Activated T-helper 1 cell treated with anti-CD3 and anti-CD28 coated beads, Interleukin-12 subunit alpha, Interleukin-12 subunit beta, Interleukin-2, Interleukin-4 antibody, amounts not matched to agents 30 ng/mL and 10 ng/mL and 1 ng/mL, durations not matched to agents 14 hours and 24 hours and 36 hours (primary cell): Measurements from ENCODE around the gene CCL17. TPM values are rescaled to one million over a fixed set of nuclear protein-coding genes. Genes with fewer than 3 reads are reported as not detected.

Experiments
- DNase-seq: peaks from one replicate; pipeline ENCODE4 v3.0.0; 2021; ENCODE audit warnings: low spot score
- H3K27ac Mint-ChIP-seq: one replicate; pipeline ENCODE4 v1.8.0; 2021; ENCODE audit warnings: mild to moderate bottlenecking, mixed read lengths
- H3K27me3 Mint-ChIP-seq: one replicate; pipeline ENCODE4 v1.8.0; 2022; ENCODE audit warnings: mild to moderate bottlenecking, moderate library complexity, mixed read lengths; ENCODE audit not compliant: insufficient read depth
- H3K36me3 Mint-ChIP-seq: one replicate; pipeline ENCODE4 v1.8.0; 2021; ENCODE audit warnings: low read depth, mixed read lengths
- H3K4me1 Mint-ChIP-seq: one replicate; pipeline ENCODE4 v1.8.0; 2021; ENCODE audit warnings: low read depth, mixed read lengths
- H3K4me3 Mint-ChIP-seq: one replicate; pipeline ENCODE4 v1.8.0; 2021; ENCODE audit warnings: mild to moderate bottlenecking, moderate library complexity, mixed read lengths
- H3K9me3 Mint-ChIP-seq: one replicate; pipeline ENCODE4 v1.8.0; 2021; ENCODE audit warnings: mixed read lengths
- intact Hi-C: fragments of 100-400 bp; cut with micrococcal nuclease; formaldehyde crosslinking; loops from one replicate; pipeline ENCODE4 v1.15.1; 2024
- total RNA-seq: library from RNA; stranded (reverse); gene quantifications from 2 replicates; pipeline ENCODE4 v1.2.3, GENCODE V29; 2022

The CCL17 gene
- 1.3 and 1.6 TPM in 2 replicates for total RNA-seq

GRCh38 chr16:57403965-57404817 is at the start of gene CCL17:
TSS of gene CCL17 (plus strand) at chr16:57404767. CDS start at chr16:57413933, 9,166 bp downstream.
- Mint-ChIP-seq H3K27me3 (peaks cover 2% of the 10 kb centered on the region), H3K36me3 (no peaks in the 10 kb centered on the region), H3K9me3 (no peaks in the 10 kb centered on the region), H3K4me3 (no peak within 1 kb of the TSS), H3K27ac (no peak within 1 kb of the TSS), H3K4me1 (peaks cover 5% of the 10 kb centered on the region)
- no peak for DNase-seq
- intact Hi-C loops = no loop called here

DNA sequence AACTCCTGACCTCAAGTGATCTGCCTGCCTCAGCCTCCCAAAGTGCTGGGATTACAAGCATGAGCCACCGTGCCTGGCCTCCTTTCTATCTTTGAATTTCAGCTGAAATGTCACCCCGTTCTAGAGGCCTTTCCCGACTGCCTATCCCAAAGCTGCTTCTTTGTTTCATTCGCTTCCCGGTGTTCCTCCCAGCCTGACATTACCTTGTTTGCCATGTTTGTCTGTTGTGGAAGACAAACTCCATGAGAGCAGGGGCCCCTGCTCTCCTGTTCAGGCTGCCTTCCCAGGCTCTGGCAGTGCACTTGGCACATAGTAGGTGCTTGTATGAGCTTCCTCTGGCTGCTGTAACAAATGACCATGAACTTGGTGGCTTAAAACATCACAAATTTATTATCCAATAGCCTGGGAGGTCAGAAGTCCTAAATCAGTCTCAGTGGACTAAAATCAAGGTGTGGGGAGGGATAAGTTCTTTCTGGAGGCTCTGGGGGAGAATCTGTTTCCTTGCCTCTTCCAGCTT is 48.6 kb upstream of the CCL17 start:
- Mint-ChIP-seq H3K36me3 (no peaks in the 10 kb centered on the region), H3K9me3 (no peaks in the 10 kb centered on the region), H3K4me3 (no peak overlapping the region), H3K27me3 (peaks cover 6% of the 10 kb centered on the region), H3K27ac (no peak overlapping the region), H3K4me1 (peaks cover 11% of the 10 kb centered on the region)
- no peak for DNase-seq
- intact Hi-C loops = no loop called here

DNA sequence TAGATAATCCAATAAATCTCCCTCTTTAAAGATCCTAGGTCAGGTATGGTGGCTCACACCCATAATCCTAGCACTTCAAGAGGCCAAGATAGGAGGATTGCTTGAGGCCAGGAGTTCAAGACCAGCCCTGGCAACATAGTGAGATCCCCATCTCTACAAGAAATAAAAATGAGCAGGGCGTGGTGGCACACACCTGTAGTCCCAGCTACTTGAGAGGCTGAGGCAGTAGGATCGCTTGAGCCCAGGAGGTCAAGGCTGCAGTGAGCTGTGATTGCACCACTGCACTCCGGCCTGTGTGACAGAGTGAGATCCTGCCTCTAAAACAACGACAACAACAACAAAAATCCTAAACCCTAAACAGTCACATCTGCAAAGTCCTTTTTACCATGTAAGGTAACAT is 48.0 kb upstream of the CCL17 start:
- Mint-ChIP-seq H3K9me3 (no peaks in the 10 kb centered on the region), H3K36me3 (no peaks in the 10 kb centered on the region), H3K27me3 (peaks cover 6% of the 10 kb centered on the region), H3K4me1 (peaks cover 11% of the 10 kb centered on the region), H3K27ac (no peak overlapping the region), H3K4me3 (no peak overlapping the region)
- intact Hi-C loops = no loop called here
- DNase-seq = no peak

DNA sequence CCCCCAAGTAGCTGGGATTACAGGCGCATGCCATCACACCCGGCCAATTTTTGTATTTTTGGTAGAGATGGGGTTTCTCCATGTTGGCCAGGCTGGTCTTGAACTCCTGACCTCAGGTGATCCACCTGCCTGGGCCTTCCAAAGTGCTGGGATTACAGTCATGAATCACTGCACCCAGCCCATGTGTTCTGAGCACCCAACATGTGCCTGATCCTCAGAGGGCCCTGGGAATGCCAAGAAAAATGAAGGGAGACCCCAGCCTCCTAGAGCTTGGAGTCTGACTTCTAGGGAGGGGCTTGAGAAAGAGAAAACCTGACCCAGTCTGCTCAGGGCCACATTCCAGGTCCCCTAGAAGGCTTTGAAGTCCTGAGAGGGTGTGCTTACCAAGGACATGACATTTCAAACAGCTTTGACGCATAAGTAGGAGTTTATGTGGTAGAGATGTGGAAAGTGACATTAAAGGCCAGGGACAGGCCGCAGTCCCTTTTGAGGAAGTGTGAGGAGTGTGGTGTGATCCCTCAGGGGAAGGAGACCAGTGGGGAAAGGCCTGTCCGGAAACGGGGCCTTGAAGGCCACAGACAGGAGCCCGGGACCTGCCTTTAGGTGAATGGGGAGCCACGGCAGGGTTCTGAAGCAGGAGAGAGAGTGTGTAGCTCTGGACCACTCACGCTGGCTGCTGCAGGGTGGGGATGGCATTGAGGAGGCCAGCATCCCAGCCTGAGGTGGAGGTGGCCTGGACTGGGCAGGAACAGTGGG is 47.1 kb upstream of the CCL17 start:
- H3K27ac Mint-ChIP-seq = no peak overlapping the region
- intact Hi-C loops = no loop called here

GRCh38 chr16:57358086-57358420 is 46.5 kb upstream of the CCL17 start:
- Mint-ChIP-seq H3K36me3 (no peaks in the 10 kb centered on the region), H3K27me3 (peaks cover 4% of the 10 kb centered on the region), H3K27ac (no peak overlapping the region), H3K4me1 (peaks cover 11% of the 10 kb centered on the region), H3K4me3 (no peak overlapping the region), H3K9me3 (no peaks in the 10 kb centered on the region)
- intact Hi-C loops = no loop called here
- no peak for DNase-seq

More for the DNA sequence above, 47.1 kb upstream of the CCL17 start:
- Mint-ChIP-seq H3K4me1 (peaks cover 11% of the 10 kb centered on the region), H3K4me3 (no peak overlapping the region), H3K36me3 (no peaks in the 10 kb centered on the region), H3K27me3 (peaks cover 6% of the 10 kb centered on the region), H3K9me3 (no peaks in the 10 kb centered on the region)
- no peak for DNase-seq

GRCh38 chr16:57358527-57359095 is 46.0 kb upstream of the CCL17 start, which contains the start of gene CCL22:
TSS of gene CCL22 (plus strand) at chr16:57358783. CDS start at chr16:57358817, 34 bp downstream.
- no peak within 1 kb of the TSS for H3K4me3 Mint-ChIP-seq
- H3K4me1 Mint-ChIP-seq = peaks cover 11% of the 10 kb centered on the region
- no peak for DNase-seq
- intact Hi-C loops = no loop called here
- no peaks in the 10 kb centered on the region for H3K9me3 Mint-ChIP-seq
- no peak within 1 kb of the TSS for H3K27ac Mint-ChIP-seq
- peaks cover 3% of the 10 kb centered on the region for H3K27me3 Mint-ChIP-seq
- H3K36me3 Mint-ChIP-seq = no peaks in the 10 kb centered on the region

GRCh38 chr16:57360321-57360935 is 44.1 kb upstream of the CCL17 start:
- Mint-ChIP-seq H3K4me3 (no peak overlapping the region), H3K4me1 (peaks cover 11% of the 10 kb centered on the region), H3K36me3 (no peaks in the 10 kb centered on the region), H3K27ac (no peak overlapping the region), H3K27me3 (peaks cover 2% of the 10 kb centered on the region), H3K9me3 (no peaks in the 10 kb centered on the region)
- DNase-seq = no peak
- intact Hi-C loops = no loop called here

DNA sequence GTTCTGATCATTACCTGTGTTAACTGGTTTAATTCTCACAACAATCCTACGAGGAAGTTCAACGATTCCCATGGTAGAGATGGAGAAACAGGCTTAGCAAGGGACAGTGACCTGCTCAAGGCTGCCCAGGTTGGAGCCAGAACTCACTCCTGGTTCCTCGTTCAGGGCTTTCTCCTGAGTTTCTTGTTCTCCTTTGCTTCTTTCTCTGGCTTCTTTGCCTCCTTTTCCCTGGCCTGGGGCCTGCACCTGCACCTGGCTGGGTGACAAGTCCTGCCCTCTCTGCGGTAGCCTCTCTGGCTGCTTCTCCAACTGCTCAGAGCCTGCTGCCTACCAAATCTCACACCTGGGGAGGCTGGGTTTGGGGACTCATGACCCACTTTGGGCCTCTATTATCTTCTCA is 43.2 kb upstream of the CCL17 start:
- no peaks in the 10 kb centered on the region for H3K9me3 Mint-ChIP-seq
- peaks cover 2% of the 10 kb centered on the region for H3K27me3 Mint-ChIP-seq
- no peaks in the 10 kb centered on the region for H3K36me3 Mint-ChIP-seq
- intact Hi-C loops = no loop called here
- H3K4me1 Mint-ChIP-seq = peaks cover 11% of the 10 kb centered on the region
- no peak for DNase-seq
- H3K4me3 Mint-ChIP-seq = no peak overlapping the region
- no peak overlapping the region for H3K27ac Mint-ChIP-seq

DNA sequence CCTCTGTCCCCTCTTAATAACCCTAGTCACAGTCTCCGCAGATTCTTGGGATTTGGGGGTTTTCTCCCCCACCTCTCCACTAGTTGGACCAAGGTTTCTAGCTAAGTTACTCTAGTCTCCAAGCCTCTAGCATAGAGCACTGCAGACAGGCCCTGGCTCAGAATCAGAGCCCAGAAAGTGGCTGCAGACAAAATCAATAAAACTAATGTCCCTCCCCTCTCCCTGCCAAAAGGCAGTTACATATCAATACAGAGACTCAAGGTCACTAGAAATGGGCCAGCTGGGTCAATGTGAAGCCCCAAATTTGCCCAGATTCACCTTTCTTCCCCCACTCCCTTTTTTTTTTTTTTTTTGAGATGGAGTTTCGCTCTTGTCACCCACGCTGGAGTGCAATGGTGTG is 40.4 kb upstream of the CCL17 start:
- no peaks in the 10 kb centered on the region for H3K27me3 Mint-ChIP-seq
- no peaks in the 10 kb centered on the region for H3K9me3 Mint-ChIP-seq
- intact Hi-C loops = no loop called here
- H3K4me1 Mint-ChIP-seq = no peaks in the 10 kb centered on the region
- H3K4me3 Mint-ChIP-seq = no peak overlapping the region
- no peaks in the 10 kb centered on the region for H3K36me3 Mint-ChIP-seq
- no peak overlapping the region for H3K27ac Mint-ChIP-seq
- no peak for DNase-seq

DNA sequence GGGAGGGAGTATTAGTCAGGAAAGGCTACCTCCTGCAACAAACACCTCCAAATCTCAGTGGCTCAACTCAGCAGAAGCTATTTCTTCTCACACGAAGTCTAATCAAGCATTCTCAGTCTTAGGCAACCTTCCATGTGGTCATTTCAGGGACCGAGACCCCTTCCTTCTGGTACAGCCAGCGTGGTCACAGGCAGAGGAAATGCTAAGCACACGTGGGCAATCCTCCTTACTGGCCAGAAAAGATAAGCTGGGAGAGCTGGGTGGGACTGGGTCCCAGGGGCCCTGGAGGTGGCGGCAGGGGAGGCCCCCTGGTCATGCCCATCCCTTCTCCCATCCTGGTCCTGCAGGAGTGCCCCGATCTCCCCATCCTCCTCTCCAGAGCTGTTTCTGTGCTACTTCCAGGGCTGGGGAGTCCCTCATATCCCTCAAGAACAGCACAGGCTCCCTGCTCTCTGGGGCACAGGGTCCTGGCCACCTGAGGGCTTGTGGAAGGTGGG is 38.0 kb upstream of the CCL17 start:
- Mint-ChIP-seq H3K4me1 (no peaks in the 10 kb centered on the region), H3K4me3 (no peak overlapping the region), H3K27me3 (no peaks in the 10 kb centered on the region), H3K27ac (no peak overlapping the region), H3K9me3 (no peaks in the 10 kb centered on the region), H3K36me3 (no peaks in the 10 kb centered on the region)
- no peak for DNase-seq
- intact Hi-C loops = no loop called here

GRCh38 chr16:57367116-57367752 is 37.3 kb upstream of the CCL17 start:
- peak overlapping the region; percentile 8 for H3K27ac Mint-ChIP-seq

More at GRCh38 chr16:57367116-57367752, 37.3 kb upstream of the CCL17 start:
- Mint-ChIP-seq H3K4me3 (no peak overlapping the region), H3K9me3 (no peaks in the 10 kb centered on the region), H3K4me1 (no peaks in the 10 kb centered on the region), H3K27me3 (no peaks in the 10 kb centered on the region), H3K36me3 (no peaks in the 10 kb centered on the region)
- intact Hi-C loops = no loop called here
- no peak for DNase-seq
